Camera-type eye (tissue), 1 donor: ENCODE measurements around the gene TMEM178A. TPM values are rescaled to one million over a fixed set of nuclear protein-coding genes. Genes with fewer than 3 reads are reported as not detected.

ENCODE experiments used
- total RNA-seq: library from RNA; depleted of rRNA; stranded (reverse); fragments of >200 nt; gene quantifications from one replicate; pipeline ENCODE4 v1.2.3, GENCODE V29; 2014

TMEM178A gene
- total RNA-seq, result 19.2 TPM

DNA sequence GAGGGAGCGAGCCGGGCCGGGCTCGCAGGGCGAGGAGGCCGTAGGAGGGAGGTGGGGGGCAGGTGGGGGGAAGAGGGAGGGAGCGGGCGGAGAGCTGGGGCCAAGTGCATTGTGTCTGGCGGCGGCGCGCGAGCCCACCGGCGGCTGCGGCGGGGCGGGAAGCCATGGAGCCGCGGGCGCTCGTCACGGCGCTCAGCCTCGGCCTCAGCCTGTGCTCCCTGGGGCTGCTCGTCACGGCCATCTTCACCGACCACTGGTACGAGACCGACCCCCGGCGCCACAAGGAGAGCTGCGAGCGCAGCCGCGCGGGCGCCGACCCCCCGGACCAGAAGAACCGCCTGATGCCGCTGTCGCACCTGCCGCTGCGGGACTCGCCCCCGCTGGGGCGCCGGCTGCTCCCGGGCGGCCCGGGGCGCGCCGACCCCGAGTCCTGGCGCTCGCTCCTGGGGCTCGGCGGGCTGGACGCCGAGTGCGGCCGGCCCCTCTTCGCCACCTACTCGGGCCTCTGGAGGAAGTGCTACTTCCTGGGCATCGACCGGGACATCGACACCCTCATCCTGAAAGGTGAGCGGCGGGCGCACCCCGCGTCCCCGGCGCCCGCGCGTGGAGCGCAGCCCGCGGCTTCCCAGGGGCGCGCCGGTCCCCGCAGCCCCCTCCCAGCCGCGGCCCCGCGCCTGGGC, at the start of gene TMEM178A:
TSS of gene TMEM178A (plus strand) at position 107 of the 680 bp plus-strand sequence. CDS start at position 165, 58 bp downstream.

Other genes starting within 250 kb of the TMEM178A start
- gene MAP4K3, start 228.6 kb upstream of the TMEM178A start, total RNA-seq, result 126 TPM
- 39.8 TPM for gene THUMPD2, start 113.3 kb downstream of the TMEM178A start, total RNA-seq